ENCODE results near the gene ACAN.

The ACAN gene

DNA sequence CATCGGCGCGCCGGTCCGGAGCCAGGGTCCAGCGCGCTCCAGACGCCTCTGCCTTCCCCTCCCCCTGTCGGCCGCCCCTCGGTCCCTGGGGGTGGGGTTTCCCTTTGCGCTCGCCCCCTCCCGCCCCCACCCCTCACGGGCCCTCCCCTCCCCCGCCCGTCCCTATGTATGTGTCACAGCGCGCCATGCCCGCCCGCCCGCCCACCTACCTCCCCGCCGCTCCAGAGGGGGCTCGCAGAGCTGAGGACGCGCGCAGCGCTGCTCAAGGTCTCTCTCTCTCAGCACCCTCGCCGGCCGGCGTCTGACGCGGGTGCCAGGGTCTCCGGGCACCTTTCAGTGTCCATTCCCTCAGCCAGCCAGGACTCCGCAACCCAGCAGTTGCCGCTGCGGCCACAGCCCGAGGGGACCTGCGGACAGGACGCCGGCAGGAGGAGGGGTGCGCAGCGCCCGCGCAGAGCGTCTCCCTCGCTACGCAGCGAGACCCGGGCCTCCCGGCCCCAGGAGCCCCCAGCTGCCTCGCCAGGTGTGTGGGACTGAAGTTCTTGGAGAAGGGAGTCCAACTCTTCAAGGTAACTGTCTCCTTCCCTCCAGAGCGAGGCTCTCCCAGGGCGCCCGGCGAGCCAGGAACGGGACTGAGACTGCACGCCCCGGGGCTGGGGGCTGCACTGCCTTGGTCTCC is at the start of gene ACAN:
Gene ACAN, plus strand, starts transcription at position 196 of the 679 bp plus-strand sequence. CDS start 32,771 bp downstream, outside the sequence.
- DNase-seq: no peak

DNA sequence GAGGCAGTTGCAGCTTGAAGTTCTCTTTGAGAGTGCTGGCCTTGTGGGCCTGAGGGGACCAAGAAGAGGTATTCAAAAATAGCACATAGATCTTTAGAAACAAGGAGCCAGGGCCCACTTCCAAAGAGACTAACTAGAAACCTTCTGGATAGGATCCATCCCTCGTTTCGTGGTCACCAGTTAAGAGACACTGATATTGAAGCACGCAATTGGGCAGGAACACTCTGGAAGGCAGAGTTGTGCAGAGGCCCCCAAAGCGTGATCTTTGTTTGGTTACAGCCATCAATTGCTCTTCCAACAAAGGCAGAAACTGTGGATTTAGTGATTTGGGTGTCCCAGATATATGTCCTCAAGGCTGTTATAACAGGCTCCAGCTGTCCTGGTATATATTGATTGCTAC is 46.7 kb upstream of the ACAN start:
- DNase-seq: no peak

DNA sequence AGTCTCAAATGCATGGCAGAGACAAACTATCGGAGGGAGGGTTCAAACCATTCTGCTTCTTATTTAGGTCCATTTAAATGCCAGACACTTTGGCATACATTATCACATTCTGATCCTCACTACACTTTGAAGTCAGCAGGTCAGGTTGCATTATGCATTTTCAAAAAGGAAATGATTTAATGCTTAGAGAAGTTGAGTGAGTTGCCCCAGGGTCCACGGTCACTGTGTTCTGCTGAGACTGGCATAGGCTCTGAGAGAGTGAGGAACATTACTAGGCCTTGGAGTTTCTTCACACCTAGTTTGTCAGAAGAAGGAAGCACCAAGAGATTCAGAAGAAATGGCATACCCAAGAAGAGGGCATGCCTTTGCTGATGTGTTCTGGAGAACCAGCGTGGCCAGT is 46.3 kb upstream of the ACAN start:
- no peak for DNase-seq

DNA sequence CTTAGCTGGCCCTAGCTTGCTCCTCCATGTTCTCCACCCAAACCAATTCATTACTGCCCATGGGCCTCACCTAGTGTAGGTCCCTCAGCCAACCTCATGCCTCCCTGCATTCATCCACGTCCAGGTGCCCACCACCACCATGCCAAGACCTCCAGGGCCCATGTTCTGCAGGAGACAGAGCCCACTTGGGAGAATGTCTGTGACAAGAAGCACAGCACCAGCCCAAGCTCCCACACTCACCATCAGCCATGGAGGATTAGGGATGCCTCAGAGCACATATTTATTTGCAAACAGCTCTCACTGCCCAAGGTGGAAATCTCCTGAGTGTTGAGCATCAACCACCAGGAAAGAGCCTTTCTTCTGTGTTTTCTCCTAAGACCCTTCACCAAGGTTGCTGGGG is 43.4 kb upstream of the ACAN start:
- DNase-seq: no peak

DNA sequence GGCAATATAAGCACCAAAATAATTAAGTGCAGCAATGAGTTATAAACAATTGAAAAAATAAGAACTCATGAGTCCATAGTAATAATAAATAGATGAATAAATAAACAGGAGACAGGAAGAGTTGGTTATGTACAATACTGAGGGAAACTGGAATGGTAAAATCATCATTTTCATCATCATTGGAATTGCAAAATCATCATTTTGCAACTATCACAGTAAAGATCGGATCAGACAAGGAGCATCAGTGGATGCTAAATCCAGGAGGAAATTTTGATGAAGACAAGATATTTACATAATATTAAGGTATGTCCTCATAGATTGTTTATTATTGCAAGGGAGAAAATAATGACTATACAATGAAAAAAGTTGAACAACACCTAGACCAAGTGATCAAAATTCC is 38.8 kb upstream of the ACAN start:
- DNase-seq: no peak

DNA sequence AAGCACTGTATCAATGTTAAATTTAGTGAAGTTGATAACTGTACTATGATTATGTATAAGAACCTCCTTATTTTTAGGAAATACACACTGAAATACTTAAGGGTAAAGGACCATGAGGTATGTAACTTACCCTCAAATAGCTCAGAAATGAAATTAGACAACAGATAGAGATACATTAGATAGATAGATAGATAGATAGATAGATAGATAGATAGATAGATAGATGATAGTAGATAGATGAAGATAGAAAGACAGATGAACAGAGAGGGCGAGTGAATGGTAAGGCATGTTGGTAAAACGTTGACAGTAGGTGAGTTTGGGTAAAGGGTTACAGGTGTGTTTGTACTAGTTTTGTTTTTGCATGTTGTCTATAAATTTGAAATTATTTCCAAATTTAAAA is 38.0 kb upstream of the ACAN start:
- DNase-seq: no peak

DNA sequence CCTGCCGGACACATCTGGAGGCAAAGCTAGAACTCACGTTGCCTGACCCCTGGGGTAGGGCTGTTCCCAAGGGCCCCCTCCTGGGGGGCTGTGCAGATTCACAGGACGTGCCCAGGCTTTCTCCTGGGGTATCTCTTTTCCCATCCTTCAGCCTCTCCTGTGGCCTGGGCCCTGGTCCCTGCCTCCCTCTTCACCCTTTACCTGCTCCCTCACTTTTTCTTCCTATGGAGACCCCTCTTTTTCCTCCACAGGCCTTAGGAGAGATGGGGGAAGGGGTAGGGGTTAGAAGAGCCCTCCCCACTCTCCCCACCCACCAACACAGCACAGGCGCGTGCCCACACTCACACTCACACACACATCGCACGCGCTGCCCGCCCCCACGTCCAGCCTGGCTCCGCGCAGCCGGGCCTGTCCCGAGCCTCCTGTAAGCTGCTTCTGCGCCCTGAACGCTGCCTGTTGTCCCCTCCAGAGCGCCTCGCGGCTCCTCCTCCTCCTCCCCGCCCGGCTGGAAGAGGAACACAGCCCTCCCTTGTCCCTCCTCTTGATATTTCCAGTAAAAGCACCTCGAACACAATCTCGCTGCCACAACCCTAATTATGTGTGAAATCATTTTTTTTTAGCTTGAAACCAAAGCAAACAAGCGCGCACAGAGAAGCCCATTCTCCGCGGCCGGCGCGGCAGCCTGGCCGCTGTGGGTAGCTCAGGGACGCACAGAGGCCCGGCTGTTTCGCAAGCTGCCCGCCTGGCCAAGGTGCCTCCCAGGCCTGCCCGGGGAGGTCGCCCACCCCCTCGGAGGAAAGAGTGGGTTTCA is 33.9 kb upstream of the ACAN start:
- no peak for DNase-seq

DNA sequence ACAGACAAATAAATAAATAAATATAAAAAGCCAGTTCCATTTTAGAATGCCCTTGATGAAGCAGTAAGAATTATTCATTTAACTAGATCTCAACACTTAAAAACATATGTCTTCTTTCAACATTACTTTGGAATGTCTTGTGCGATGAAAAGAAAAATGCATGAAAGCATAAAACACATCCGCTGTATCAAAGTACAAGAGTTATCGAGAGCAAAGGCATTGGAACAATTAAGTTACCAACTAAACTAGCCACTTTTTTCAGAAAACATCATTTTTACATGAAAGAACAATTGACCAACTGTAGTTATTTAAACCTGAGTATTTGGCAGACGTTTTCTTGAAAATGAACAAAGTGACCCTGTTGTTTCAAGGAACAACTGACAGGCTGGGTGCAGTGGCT is 27.5 kb upstream of the ACAN start:
- DNase-seq: no peak

DNA sequence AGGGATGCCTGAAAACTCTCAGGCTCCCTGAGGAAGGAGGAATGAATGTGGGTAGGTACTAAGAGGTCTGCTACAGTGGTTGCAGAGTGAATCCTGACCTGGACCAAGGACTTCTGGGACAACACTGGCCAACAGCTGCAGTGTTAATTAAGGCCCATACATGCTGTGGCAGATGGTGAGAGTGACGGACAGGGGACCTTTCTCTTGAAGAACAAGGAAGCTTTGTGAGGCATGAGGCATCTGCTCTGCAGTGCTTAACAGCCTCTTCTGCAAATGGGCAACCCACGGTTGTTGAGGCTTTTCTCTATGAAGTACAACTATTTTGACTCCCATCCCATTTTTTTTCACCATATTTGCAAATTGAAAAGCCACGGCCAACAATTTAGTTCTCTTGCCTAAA is 26.6 kb upstream of the ACAN start:
- no peak for DNase-seq

DNA sequence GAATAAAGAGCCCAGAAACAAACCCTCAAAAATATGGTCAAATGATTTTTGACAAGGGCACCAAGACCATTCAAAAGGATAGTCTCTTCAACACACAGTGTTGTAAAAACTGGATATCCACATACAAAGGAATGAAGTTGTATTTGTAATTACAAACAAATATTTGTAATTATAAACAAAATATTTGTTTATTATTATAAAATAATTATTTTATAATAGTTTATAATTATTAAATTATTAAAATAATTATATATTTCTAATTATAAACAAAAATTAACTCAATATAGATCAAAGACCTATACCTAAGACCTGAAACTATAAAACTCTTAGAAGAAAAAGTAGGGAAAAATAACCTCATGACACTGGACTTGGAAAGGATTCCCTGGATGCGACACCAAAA is 23.3 kb upstream of the ACAN start:
- DNase-seq: no peak

DNA sequence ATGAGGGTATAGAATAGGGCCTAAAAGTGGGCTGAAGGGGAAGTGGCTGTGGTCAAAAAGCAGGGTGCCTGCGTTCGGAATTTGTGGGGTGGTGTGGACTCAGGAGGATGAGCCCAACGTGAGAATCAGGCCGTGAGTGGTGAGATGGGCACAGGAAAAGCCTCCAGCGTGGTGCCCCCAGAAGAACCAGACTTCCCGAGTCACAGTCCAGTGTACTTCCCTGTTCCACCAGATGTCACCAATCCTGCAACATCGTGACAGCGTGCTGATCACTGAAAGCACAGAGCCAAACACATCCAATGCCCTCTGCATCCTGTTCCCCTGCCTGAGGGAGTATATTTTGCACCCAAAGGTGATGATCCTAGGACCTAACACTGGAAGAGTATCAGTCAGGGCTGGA is 20.8 kb upstream of the ACAN start:
- DNase-seq: no peak

DNA sequence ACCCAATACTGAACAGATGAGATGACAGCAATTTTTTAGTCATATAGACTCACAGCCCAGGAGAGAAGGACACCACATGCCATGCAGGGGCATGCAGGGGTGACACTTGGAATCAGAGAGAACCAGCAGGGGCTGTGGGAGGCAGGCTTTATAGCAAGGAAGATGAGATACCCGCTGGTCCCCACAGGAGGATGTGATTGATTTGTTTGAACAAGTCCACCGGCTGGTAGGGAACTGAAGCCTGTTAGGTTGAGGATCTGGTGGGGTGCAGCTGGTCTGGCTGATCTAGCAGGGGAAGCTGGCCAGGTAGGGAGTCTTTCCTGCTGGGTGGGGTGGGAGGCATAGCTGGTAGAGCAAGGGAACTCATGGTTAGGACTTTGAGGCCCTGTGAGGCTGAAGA is 18.0 kb upstream of the ACAN start:
- DNase-seq: no peak

DNA sequence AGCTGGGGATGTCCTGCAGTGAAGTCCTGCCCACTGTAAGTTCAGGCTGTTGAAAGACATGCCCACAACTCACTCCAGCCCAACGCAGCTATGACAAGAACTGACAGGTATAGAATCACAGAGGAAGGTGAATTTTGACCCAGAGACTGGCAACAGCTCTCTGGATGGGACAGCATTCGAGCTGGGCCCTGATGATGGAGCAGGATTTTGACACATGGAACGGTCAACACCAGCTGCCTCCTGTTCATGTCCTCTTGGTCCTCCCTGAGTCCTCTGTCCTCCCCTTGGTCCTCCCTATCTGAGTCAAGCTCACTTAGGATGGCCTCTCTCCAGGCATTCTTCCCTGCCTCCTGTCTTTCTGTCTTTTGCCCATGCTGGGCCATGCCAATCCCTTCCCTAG is 15.2 kb upstream of the ACAN start:
- DNase-seq: no peak

DNA sequence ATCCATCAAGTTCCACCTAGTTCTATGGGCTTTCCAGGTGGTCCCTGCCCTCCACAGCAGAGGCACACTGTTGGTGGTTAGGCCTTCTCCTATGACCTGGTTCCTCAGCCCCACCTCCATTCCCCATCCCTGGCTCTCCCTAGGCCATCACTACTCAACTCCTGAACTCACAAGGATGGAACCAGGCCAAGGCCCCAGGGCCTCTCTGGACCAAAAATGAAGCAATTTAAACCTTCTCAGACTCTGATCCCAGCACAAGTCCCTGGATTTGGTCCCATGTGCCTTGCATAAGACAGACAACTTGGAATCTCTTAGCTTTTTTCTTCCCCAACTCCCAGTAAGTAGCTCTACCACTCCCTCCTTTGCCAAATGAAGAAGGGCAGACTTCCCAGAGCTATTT is 14.4 kb upstream of the ACAN start:
- DNase-seq: no peak

DNA sequence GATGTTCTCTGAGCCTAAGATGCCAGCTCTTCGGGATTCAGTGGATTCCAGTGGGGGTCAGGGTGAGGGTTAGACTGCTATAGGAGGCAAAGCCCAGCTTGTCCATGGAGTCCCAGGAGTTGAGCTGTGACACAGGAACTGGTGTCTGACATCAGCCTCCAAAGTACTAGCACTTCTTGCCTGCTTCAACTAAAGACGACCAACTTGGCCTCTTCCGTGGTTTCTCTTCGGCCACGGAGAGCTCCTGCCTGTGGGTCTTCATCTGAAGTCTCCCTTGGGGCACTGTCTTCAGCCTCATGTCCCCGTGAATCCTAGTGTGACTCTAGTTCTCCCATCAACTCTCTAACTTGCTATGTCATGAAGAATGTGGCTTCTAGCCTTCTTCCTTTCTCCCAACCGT is 12.8 kb upstream of the ACAN start:
- no peak for DNase-seq

DNA sequence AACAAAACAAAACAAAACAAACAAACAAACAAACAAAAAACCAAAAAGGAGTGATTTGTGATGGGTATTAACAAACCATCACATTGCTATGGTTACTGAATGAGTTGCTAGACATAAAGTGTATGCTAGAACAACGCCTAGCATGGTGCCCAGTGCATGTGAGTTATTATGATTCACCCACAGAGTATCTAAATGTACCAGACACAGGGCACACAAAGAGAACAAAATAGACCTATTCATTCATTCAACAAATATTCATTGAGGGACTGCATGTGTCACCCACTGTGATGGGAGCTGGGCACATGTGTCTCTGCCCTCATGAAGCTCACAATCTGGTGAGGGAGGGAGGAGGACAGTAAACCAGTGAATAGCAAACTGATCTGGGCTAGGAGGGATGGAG is 11.6 kb upstream of the ACAN start:
- DNase-seq: no peak

DNA sequence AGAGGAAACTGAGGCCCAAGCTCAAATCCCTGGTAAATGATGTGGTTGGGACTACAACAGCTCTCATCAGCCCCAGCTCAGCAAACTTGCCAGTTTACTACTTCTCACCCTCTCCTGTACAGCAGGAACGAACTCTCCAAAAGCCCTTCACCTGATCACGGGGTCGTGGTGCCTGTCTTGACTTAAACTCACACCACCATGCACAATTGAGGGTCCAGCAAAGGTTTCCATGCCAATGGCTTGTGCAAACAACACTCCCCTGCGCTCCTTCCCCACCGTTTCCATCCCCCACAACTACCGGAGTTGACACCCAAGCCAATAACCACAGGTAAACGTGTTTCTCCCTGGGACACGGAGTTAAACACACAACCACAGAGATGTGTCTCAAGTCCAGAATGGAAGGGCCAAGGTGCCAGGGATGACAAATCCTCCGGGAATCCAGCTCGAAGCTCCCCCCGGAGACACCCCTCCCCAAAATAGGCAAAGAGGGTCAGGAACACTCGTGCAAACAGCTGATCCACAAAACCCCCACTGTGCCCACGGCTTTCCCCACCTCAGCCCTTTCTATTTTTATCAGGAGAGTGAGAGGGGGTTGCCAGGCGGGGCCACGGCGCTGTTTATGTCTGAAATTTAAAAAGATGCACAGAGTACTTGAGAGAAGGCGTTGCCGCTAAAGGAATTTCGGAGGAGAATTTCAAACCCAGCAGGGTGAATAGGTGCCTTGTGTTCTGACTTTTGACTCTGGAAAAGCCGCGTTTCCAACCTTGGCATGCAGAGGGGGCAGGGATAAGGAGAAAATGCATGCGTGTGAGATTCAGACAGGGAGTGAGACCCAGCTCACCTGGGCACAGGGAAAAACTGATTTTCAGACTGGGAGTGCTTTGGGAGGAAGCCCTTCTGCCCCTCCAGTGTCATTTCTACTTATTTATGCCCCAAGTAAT is 10.6 kb upstream of the ACAN start:
- DNase-seq: no peak

DNA sequence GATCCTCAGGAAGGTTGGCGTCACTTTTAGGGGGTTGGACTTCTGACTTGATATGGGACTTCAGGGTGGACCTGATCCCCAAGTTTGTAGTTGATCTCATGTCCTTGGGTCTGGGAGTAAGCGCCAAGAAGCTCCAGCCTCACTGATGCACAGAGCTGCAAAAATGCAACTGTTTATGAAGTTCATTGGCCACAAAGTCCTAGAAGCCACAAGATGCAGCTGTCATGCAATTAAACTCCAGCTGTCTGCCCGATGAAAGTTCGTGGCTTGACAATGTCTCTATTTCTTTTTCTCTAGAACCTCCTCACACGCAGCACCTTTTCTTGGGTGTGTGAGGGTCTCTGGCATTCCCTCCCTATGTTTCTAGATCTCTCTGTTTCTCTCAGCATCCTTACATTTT is 9.2 kb upstream of the ACAN start:
- no peak for DNase-seq

DNA sequence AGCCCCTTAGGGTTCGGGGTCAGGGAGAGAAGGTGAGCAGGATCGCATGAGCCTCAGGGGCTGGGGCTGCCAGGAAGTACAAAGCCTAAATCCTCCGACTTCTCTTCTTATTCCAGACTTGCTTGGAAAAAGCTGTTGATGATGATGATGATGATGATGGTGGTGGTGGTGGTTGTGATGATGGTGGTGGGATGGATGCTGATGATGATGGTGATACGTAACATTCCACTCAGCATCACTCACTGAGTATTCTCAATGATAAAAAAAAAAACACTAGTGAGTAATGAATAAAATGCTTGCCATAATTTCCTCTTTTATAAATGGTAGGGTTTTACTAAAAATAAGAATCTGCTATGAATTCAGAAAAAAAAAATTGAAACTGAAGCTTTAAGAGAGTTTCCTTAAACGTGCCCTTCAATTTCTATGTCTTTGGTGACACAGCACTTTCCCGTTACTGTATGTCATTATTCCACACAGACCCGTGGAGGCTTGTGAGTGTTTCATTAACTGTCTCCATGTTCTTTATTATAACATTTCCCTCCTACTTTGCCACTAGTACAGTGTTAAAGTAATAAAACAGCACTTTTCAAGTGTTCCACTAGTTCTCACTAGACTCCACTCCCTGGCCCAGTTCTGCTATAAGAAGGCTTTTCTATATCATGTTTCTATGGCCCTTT is 5.4 kb upstream of the ACAN start:
- no peak for DNase-seq

DNA sequence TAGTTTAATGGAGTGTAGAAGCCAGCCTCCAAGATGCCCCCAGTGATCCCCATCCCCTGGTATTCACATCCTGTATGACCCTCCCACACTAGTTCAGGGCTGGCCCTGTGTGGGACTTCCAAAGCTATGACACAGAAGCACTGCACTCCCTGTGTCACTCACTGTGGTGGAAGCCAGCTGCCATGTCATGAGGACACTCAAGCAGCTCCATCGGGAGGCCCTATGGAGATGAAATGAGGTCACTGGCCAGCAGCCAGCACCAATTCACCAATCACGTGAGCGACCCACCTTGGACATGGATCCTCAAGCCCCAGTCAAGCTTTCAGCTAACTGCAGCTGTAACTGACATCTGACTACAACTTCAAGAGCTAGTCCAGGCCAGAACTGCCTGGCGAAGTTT is 3.9 kb upstream of the ACAN start:
- no peak for DNase-seq

DNA sequence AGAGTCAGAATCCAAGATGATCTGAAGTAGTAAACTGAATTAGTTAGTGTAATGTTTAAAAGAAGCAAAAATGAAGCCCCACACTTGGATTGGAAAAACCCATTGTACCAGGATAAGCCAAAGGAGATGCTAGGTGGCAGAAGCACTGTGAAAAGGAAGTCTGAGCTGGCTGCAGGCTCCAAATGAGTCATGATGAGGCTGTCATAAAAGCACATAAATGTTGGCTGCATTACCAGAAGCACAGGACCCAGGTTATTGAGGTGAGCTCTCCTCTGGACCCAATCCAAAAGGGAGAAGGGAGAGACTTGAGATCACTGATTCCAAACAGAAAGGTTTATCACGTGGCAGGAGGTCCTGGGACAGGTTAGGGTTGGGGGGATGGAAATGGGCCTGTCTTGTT is 3.2 kb upstream of the ACAN start:
- no peak for DNase-seq

DNA sequence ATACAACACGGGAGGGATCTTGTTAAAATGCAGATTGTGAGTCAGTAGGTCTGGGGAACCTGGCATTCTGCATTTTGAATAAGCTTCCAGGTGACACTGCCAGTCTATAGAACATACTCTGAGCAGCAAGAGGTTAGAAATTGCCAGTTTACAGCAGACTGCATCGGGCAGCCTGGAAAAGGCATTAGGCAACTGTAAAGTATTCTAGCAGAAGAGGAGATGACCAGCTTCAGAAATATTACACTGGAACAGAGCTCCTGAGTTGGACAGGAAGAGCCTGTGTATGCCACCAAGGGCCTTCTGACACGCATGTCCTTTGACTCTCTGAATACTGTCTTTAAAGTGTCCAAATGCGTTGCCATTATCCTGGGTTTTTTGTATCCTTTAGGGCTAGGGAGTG is 2.5 kb upstream of the ACAN start:
- no peak for DNase-seq

Measured in GDM1 (cell line).